Measurements from ENCODE around the gene FASTKD2.

FASTKD2 gene

GRCh38 chr2:206765242-206766056 is at the start of gene FASTKD2, which contains the start of gene MDH1B:
FASTKD2 (plus strand) TSS chr2:206765606; CDS start chr2:206766694, 1,088 bp downstream.
MDH1B (minus strand) TSS chr2:206765328; CDS start chr2:206765271, 57 bp downstream.
- DNase-seq, result peak; percentile 67

DNA sequence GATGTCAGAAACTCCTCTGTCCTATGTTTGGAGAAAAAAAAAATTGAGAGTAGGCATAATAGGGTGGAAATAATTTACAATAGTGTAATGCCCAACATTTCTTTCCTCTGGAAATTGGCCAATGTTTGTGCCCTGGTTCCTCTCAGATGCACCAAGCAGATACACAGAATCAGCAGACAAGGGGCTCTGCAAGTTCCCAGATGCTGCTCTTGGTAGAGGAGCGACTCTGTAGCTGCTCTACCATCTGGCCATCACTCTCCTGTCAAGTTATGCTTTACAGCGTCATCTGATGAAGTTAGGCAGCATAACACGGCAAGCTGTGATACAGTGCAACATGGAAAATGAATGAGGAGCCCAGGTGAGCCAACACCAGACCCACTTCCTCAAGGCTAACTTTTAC is 48.8 kb upstream of the FASTKD2 start:
- DNase-seq, result no peak

DNA sequence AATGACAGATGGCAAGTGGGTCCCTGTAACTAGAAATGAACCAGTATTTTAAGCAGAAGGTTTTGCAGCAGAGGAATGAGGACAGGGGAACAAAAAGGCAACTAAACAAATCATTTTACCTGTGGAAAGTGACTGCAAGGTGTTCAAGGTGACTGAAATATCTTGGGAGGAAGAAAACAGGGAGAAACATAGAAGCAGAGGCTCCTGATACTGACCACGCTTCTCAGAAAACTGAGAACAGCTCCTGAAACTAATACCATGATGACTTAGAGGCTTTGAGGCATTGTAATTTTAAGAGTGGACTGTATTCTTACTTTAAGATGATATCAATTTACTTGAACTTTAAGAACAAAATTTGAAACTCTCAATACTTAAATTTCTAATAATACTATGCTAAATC is 47.1 kb upstream of the FASTKD2 start, which contains the start of gene DYTN:
Gene DYTN, minus strand, starts transcription at position 101 of the 400 bp plus-strand sequence. CDS start 117 bp downstream, outside the sequence.
- no peak for DNase-seq

DNA sequence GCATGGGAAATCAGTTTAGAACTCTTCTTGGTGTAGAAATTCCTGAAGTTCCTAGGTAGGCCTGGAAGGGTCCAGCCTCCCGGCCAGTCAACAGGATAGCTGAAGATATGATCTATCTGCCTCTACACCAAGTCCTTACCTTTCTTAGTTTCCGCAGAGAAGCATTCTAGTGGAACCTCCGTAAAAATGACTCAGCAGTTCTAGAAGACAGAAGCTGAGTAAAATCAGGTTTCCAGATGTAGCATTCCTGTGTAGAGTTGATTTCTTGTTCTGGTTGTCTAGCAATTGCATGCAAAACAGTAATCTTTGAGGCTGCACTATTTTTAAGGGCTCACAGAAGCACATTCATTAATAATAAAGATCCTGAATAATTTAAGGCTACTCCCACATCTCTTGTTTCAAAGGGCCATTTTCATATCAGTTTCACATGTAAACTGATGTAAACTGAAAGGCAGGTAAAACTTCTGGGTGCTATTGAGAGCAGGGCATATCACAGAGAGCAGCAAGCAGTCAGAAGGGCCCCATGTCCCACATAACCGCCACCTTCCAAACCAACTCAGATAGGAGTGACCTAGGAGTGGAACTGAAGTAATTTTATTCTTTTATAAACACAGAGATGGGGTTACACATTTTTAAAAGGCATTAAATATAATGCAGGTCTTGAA is 44.0 kb upstream of the FASTKD2 start:
- no peak for DNase-seq

GRCh38 chr2:206723288-206723687 is 42.1 kb upstream of the FASTKD2 start:
- no peak for DNase-seq

- no peak for DNase-seq
These were observed 38.1 kb upstream of the FASTKD2 start for GRCh38 chr2:206727287-206727686.

- no peak for DNase-seq
These were observed 36.9 kb upstream of the FASTKD2 start for GRCh38 chr2:206728277-206729199.

DNA sequence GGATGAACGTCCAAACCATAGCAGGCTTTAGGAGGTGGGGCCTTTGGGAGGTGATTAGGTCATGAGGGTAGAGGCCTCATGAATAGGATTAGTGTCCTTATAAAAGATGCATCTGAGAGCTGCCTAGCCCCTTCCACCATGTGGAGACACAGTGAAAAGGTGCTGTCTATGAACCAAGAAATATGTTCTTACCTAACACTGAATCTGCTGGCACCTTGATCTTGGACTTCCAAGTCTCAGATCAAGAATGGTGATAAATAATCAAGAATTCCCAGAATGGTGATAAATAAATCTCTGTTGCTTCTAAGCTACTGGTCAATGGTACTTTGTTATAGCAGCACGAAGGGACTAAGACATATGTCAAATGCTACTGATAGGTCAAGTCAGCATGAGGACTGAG is 32.1 kb upstream of the FASTKD2 start:
- DNase-seq, result no peak

- DNase-seq, result no peak
These were observed 28.5 kb upstream of the FASTKD2 start for GRCh38 chr2:206736935-206737334.

GRCh38 chr2:206739271-206739670 is 26.1 kb upstream of the FASTKD2 start:
- DNase-seq, result no peak

DNA sequence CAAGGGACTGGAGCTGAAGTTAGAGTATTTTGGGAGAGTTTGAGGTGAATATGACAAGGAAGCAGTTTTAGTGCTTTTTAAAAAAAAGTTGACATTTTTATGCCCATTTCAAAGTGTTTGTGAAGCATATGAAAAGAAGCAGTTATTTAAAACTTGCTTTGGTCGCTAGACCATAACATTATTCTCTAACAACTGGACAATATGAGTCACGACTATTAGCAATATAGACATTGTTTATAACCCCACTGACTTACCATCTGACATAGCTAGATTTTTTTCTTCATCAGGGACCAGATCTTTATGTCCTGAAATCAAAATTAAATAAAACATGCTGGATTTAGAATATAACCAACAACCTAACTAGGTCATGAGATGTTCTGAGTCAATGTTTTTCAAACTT is 24.6 kb upstream of the FASTKD2 start:
- DNase-seq, result no peak

DNA sequence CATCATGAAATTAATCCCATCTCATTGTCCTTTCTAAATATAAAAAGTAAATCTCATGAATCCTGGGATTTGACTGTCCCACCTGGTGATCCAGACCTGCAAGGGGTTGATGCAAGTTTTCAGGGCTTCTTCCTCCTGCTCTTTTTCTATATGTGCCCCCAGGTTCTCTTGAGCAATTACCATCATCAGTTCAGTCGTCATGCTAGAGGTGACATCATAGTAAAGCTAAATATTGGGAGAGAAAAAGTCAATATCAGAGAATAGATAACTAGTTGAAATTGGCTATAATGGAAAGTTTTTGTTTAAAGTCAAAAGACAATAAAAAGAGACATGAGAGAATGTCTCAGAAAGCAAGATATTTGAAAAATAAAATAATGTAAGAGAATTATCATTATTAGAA is 8.6 kb upstream of the FASTKD2 start:
- DNase-seq, result no peak

GRCh38 chr2:206764673-206765241 is 649 bp upstream of the FASTKD2 start:
- DNase-seq, result no peak

- DNase-seq, result no peak
These were observed 888 bp downstream of the FASTKD2 start for GRCh38 chr2:206766057-206766930.

DNA sequence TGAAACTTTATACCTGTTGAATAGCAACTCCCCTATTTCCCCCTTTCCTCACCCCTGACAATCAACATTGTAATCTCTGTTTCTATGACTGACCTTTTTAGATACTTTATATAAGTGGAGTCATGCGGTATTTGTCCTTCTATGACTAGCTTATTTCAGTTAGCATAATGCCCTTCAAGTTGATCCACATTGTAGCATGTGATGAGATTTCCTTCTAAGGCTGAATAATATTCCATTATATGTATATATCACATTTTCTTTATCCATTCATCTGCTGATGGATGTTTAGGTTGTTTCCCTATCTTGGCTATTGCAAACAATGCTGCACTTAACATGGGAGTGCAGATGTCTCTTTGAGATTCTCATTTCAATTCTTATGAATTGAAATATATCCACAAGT is 9.5 kb downstream of the FASTKD2 start:
- no peak for DNase-seq

GRCh38 chr2:206776432-206776831 is 11.0 kb downstream of the FASTKD2 start:
- no peak for DNase-seq

GRCh38 chr2:206780671-206781070 is 15.3 kb downstream of the FASTKD2 start:
- DNase-seq, result no peak

GRCh38 chr2:206783718-206784117 is 18.3 kb downstream of the FASTKD2 start:
- no peak for DNase-seq

- no peak for DNase-seq
These were observed 19.4 kb downstream of the FASTKD2 start for GRCh38 chr2:206784559-206785353.

GRCh38 chr2:206790311-206790935 is 25.0 kb downstream of the FASTKD2 start:
- no peak for DNase-seq

All from NCI-H2029 treated with DMSO at 0.1 percent for 48 hours (cell line).